GM18873 (cell line): ENCODE data around the gene VWA8.

Experiments
- ATAC-seq: cut with Tn5 transposase; IDR thresholded peaks from one replicate; pipeline ENCODE4 v1.9.1; 2021; ENCODE audit warnings: mild to moderate bottlenecking, moderate library complexity, moderate number of reproducible peaks; ENCODE audit not compliant: unreplicated experiment, low FRiP score

The VWA8 gene

GRCh38 chr13:41699759-41700158, 261.1 kb downstream of the VWA8 start:
- ATAC-seq = no peak

GRCh38 chr13:41697578-41697977, 263.3 kb downstream of the VWA8 start:
- no peak for ATAC-seq

- no peak for ATAC-seq
Observed at GRCh38 chr13:41696163-41697003, 264.5 kb downstream of the VWA8 start.

GRCh38 chr13:41694545-41695301, 266.2 kb downstream of the VWA8 start:
- no peak for ATAC-seq

- ATAC-seq = no peak
Observed at GRCh38 chr13:41693434-41693833, 267.5 kb downstream of the VWA8 start.

- no peak for ATAC-seq
Observed at GRCh38 chr13:41691274-41691673, 269.6 kb downstream of the VWA8 start.

GRCh38 chr13:41682766-41683165, 278.1 kb downstream of the VWA8 start:
- no peak for ATAC-seq

GRCh38 chr13:41682001-41682400, 278.9 kb downstream of the VWA8 start:
- ATAC-seq = no peak

- ATAC-seq = no peak
Observed at GRCh38 chr13:41681587-41681986, 279.3 kb downstream of the VWA8 start.

- no peak for ATAC-seq
Observed at GRCh38 chr13:41680900-41681299, 280.0 kb downstream of the VWA8 start.

- ATAC-seq = no peak
Observed at GRCh38 chr13:41678848-41679247, 282.1 kb downstream of the VWA8 start.

GRCh38 chr13:41678249-41678648, 282.7 kb downstream of the VWA8 start:
- no peak for ATAC-seq

- no peak for ATAC-seq
Observed at GRCh38 chr13:41675306-41675705, 285.6 kb downstream of the VWA8 start.

GRCh38 chr13:41674246-41674645, 286.7 kb downstream of the VWA8 start:
- ATAC-seq = no peak

- ATAC-seq = no peak
Observed at GRCh38 chr13:41673640-41674039, 287.3 kb downstream of the VWA8 start.

- no peak for ATAC-seq
Observed at GRCh38 chr13:41670873-41671443, 290.0 kb downstream of the VWA8 start.

GRCh38 chr13:41668130-41668757, 292.7 kb downstream of the VWA8 start:
- ATAC-seq = peak; percentile 68

- ATAC-seq = no peak
Observed at GRCh38 chr13:41666644-41667043, 294.3 kb downstream of the VWA8 start.

- ATAC-seq = no peak
Observed at GRCh38 chr13:41660411-41660810, 300.5 kb downstream of the VWA8 start.

GRCh38 chr13:41658057-41658661, 302.8 kb downstream of the VWA8 start:
- ATAC-seq = no peak

GRCh38 chr13:41655997-41656396, 304.9 kb downstream of the VWA8 start:
- no peak for ATAC-seq
